Astrocyte (in vitro differentiated cells and primary cell): ENCODE results near the gene WDR73.

ENCODE experiments used
- EZH2 ChIP-seq: IDR thresholded peaks from 2 replicates; pipeline ENCODE4 v1.6.1; 2012; ENCODE audit warnings: mild to moderate bottlenecking, low read length, inconsistent platforms; ENCODE audit not compliant: insufficient read depth
- TF ChIP-seq, protein P1 (sequence below): IDR thresholded peaks from 2 replicates; pipeline ENCODE4 v1.5.1; 2011; ENCODE audit warnings: low read depth, mild to moderate bottlenecking, inconsistent platforms, low read length, moderate library complexity; ENCODE audit not compliant: insufficient read depth

DNA sequence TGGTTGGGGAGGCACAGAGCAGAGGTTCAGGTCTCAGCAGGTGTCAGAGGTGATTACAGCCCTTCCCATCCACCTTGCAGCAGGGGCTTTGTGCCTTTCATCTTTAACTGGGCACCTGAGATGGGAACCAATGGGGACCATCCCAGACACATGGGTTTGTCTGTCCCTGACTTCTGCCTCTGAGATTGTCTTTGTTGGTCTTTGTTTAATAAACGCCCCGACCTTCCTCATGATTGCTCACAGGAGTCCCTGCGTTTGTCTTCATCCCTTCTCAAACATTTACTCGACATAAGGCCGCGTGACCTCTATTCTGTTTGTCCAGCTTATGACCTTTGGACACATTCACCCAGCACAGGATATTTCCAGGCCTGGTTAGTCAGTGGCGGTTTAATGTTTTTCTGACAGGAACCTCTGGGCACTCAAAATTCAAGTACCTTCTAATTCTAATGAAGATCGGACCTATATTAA lies 47.4 kb downstream of the WDR73 start:
- TF ChIP-seq, protein P1, sequence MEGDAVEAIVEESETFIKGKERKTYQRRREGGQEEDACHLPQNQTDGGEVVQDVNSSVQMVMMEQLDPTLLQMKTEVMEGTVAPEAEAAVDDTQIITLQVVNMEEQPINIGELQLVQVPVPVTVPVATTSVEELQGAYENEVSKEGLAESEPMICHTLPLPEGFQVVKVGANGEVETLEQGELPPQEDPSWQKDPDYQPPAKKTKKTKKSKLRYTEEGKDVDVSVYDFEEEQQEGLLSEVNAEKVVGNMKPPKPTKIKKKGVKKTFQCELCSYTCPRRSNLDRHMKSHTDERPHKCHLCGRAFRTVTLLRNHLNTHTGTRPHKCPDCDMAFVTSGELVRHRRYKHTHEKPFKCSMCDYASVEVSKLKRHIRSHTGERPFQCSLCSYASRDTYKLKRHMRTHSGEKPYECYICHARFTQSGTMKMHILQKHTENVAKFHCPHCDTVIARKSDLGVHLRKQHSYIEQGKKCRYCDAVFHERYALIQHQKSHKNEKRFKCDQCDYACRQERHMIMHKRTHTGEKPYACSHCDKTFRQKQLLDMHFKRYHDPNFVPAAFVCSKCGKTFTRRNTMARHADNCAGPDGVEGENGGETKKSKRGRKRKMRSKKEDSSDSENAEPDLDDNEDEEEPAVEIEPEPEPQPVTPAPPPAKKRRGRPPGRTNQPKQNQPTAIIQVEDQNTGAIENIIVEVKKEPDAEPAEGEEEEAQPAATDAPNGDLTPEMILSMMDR = no peak
- TF ChIP-seq EZH2 = no peak
